ENCODE data around the gene DUS1L.

DNA sequence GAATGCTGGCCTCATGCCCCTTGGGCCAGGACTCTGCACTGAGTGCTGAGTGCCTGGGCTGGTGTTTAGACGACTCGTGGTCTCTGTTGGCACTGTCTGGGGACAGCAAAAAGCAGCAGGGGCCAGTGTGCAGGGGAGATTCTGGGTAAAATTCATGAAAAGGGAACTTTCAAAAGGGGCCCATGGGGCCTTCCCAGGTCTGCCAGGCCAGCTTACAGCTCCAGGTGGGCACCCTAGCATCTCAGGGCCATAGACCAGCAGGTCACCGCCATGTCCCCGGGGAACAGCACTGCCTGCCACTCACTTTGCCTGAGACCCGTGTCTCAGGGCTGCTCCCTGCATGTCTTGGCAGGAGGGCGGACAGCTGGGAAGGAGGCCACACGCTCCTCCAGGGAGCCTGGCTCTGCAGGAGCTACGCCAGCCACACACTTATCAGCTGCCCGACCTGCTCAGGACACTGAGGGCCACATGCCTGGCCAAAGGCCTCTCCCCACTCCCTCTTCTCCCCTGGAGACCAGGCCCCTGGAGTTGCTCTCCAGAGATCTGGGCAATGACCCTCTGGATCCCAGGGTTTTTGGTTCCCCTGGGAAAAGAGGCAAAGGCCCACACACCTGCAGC is 41.2 kb upstream of the DUS1L start:
- TF ChIP-seq, protein P1, sequence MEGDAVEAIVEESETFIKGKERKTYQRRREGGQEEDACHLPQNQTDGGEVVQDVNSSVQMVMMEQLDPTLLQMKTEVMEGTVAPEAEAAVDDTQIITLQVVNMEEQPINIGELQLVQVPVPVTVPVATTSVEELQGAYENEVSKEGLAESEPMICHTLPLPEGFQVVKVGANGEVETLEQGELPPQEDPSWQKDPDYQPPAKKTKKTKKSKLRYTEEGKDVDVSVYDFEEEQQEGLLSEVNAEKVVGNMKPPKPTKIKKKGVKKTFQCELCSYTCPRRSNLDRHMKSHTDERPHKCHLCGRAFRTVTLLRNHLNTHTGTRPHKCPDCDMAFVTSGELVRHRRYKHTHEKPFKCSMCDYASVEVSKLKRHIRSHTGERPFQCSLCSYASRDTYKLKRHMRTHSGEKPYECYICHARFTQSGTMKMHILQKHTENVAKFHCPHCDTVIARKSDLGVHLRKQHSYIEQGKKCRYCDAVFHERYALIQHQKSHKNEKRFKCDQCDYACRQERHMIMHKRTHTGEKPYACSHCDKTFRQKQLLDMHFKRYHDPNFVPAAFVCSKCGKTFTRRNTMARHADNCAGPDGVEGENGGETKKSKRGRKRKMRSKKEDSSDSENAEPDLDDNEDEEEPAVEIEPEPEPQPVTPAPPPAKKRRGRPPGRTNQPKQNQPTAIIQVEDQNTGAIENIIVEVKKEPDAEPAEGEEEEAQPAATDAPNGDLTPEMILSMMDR (IDR thresholded peaks at IDR 0.05), result no peak
- no peak for TF ChIP-seq POLR2A (IDR thresholded peaks at IDR 0.05)
- no peak for TF ChIP-seq POLR2AphosphoS5 (IDR thresholded peaks at IDR 0.05)
- no peak for TF ChIP-seq EP300 (IDR thresholded peaks at IDR 0.05; ENCODE audit: low read depth)
